GM18858 (cell line): Measurements from ENCODE around the gene CHRNA4.
"Not testable (repeated sequence)": the region's sequence is repeated elsewhere in the genome, so short reads cannot be mapped to it uniquely, and the experiment has no call there.

Experiments used
- ATAC-seq: cut with Tn5 transposase; IDR thresholded peaks from one replicate; pipeline ENCODE4 v1.9.1; 2021; ENCODE audit not compliant: unreplicated experiment

Gene CHRNA4

DNA sequence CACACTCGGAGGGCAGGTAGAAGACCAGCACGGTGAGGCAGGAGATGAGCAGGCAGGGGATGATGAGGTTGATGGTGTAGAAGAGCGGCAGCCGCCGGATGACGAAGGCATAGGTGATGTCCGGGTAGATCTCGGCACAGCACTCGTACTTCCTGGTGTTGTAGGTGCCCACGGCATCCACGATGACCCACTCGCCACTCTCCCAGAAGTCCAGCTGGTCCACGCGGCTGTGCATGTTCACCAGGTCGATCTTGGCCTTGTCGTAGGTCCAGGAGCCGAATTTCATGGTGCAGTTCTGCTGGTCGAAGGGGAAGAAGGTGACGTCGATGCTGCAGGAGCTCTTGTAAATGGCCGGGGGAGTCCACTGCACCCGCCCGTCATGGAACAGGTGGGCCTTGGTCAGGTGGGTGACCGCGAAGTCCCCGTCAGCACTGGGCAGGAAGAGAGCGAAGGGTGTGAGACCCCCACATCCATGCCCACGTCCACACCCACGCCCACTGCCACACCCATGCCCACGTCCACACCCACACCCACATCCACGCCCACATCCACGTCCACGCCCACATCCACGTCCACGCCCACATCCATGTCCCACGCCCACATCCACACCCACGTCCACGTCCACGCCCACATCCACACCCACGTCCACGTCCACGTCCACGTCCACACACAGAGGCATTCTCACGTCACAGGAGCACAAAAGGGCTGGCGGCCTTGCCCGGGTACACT lies 10.4 kb downstream of the CHRNA4 start:
- no peak for ATAC-seq

DNA sequence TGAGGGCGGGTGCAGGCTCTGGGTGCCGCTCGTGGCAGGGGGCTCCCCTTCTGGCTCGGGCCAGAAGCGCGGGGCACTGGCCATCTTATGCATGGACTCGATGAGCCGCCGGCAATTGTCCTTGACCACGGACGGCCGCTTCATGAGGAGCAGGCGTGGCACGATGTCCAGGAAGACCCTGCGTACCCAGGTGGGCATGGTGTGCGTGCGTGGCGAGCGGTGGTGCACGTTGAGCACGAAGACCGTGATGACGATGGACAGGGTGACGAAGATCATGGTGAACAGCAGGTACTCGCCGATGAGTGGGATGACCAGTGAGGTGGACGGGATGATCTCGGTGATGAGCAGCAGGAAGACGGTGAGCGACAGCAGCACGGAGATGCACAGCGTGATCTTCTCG lies 11.0 kb downstream of the CHRNA4 start:
- ATAC-seq, result no peak

DNA sequence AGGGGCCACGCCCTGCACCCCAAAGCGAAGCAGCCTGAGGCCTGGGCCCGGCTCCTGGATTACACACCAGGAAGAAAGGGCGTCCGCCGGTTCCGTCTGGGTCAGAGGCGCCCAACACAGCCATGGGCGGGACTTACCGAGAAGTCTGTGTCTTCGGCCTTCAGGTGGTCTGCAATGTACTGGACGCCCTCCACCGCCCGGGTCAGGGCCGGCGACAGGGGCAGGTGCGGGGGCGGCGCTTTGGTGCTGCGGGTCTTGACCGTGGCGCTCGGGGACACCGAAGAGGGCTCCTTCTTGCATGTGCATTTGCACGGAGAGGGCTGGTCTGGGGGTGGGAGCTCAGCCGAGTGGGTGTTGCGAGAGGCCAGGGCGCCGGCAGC lies 11.6 kb downstream of the CHRNA4 start:
- ATAC-seq, result no peak

GRCh38 chr20:63348828-63349515 lies 12.2 kb downstream of the CHRNA4 start:
- ATAC-seq, result no peak

- ATAC-seq, result no peak
Measured at GRCh38 chr20:63347950-63348827, 13.0 kb downstream of the CHRNA4 start.

- no peak for ATAC-seq
Measured at GRCh38 chr20:63347081-63347741, 13.9 kb downstream of the CHRNA4 start.

DNA sequence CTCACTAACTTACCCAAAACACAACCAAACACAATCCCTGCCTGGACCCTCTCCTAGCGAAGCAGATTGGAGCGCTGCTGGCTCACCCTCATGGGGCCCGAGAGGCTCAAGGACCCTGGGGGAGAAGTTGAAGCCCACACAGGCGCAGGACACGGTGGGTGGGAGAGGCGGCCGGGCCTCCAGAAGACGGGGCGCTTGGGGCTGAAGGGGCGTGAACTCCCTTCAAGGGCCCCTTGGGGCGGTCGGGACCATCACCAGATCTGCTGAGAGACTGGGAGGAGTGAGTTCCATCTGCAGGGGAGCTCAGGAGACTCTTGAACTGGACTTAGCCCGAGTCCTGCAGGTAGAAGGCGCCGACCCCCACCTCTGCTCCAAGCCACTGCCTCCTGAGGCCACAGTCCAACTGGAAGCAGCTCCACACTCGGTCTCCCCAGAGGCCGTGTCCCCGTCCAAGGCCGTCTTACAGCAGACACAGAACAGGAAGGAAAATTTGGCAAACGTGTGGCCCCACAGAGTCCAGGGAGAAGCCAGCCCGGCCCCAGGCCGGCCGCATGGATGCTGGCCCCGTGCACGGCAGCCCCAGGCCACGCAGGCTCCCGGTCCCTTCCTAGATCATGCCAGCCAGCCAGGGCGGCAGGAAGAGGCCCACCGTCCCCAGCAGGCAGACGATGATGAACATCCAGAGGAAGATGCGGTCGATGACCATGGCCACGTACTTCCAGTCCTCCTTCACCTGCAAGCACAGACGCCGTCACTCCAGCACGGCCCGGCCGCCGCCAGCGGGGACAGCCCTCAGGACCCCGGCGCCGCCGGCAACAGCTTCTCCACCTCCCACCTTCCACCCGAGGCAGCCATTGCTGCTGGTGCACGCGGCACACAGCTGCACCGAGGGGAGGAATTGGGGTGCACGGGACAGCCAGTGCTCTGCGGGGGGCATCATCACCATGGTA lies 14.7 kb downstream of the CHRNA4 start:
- ATAC-seq, result no peak

GRCh38 chr20:63345328-63346100 lies 15.6 kb downstream of the CHRNA4 start:
- no peak for ATAC-seq

DNA sequence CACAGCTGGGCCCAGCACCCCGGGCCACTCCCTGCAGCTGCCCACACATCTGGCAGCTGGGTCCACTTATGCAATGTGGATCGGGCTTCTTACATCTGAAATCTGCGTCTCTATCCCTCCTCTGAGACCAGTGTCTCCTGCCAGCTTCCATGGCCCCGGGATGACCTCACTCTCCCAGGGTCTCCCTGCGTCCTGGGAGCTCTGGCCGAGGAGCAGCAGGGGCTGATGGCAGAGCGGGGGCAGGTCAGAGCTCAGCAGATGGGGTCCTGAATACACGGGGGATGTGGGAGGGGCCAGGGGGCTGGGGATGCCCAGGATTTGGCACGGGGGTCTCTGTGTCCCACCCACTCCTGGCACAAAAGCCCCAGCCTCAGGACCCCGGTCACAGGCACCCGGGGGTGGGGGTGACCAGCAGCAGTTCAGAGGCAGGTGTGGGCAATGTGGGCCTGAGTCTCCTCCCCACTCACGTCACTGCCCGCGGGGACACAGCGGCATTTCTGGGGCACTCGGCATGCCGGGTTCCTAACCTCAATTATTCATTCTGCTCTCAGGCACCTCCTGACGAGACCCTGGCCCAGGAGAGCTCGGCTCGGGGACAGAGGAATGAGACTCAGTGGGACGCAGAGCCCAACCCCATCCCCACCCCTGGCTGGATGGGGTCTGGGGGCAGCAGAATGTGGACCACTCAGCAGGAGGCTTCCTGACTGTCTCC lies 16.4 kb downstream of the CHRNA4 start:
- ATAC-seq, result no peak

DNA sequence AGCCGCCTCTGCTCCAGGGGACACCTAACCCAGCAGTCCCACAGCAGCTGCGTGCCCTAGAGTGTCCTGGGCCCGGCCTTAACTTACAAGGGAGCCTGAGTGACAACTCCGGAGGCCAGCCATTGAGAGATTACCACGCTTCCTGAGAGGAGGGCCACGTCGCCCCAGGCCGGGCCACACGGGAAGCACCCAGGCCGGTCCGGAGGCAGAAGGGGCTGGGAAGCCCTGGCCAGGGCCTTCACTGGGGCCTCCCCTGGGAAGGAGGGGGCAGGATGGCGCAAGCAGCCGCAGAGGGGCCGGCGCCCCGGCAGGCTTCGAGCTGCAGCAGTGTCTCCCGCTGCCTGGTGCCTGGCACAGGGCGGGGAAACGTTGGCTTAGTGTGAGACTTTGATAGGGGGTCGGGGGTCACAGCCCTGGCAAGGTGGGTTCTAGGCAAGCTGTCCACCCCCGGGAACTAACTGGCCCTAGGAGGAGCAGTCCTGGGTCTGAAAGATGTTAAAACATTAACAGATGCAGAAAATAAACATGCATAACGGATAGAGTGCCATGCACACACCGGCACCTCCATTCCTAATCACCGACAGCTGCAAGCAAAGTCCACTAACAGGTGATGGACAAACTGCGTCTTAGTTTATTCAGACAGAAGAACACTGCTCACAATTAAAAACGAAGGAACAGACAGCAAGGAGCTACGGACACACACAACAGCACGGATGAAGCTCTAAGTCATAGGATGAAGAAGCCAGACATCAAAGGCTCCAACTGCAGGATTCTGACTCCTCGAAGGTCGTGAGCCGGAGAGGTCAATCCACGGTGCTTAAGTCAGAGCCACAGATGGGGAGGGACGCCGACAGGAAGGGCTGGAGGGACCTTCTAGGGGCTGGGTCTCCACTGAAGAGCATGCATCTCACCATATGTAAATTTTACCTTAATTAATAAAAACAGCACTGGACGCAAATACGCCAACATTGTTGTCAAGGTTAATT lies 17.4 kb downstream of the CHRNA4 start:
- ATAC-seq, result no peak

DNA sequence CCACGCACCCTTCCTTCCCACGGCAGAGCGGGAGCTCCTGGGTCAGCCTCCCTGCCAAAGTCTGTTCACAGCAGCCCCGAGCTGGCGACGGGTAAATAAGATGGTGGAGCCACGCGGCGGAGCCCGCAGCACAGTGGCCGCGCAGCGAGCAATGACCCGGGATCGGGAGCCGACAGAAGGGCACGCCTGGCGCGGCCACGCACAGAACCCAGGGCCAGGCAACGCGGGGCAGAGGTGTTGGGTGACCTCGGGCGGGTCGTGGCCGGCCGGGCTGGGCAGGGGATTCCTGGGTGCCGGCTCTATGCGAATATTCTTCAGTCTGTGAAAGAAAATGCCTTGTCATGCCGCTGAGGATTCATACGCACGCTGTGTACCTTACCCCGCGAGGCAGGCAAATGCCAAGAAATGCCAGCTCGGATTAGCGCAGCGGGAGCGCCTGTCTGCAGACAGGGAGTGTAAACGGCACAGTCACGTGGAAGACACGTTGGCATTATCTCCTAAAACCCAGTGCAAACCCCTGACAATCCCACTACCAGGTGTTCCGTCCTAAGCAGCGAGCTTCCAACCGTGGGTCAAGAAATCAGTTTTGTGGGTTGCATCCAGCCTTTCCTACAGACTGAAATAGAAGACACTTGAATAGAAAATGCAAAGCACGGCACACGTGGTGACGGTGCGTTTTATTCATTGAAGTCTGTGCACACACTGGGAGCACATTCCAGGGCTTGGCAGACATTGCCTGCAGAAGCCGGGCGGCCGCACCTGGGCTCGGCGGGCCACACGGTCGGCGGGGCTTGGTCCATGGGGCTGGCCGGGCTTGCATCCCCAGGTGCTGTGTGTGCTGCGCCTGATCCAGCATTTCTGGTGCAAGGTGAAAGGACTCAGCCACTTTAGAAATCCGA lies 18.3 kb downstream of the CHRNA4 start:
- no peak for ATAC-seq

GRCh38 chr20:63340158-63340688 lies 20.9 kb downstream of the CHRNA4 start:
- not testable (repeated sequence) for ATAC-seq

- not testable (repeated sequence) for ATAC-seq
Measured at GRCh38 chr20:63339154-63340094, 21.7 kb downstream of the CHRNA4 start.

- no peak for ATAC-seq
Measured at GRCh38 chr20:63337786-63338420, 23.2 kb downstream of the CHRNA4 start.
